Left ventricle myocardium inferior (tissue), 1 donor: ENCODE data around the gene AP2A2. TPM values are rescaled to one million over a fixed set of nuclear protein-coding genes. Genes with fewer than 3 reads are reported as not detected.

Source experiments
- DNase-seq: peaks from one replicate; pipeline ENCODE4 v3.0.0-alpha.2; 2020
- H3K27ac ChIP-seq: fragments of 200-600 bp; replicated peaks from 2 replicates; pipeline ENCODE4 v1.8.0; 2021
- H3K27me3 ChIP-seq: fragments of 200-600 bp; 2 replicates; pipeline ENCODE4 v1.8.0; 2021; ENCODE audit warnings: low read depth
- H3K36me3 ChIP-seq: fragments of 200-600 bp; 2 replicates; pipeline ENCODE4 v1.8.0; 2021
- H3K4me1 ChIP-seq: fragments of 200-600 bp; 2 replicates; pipeline ENCODE4 v1.8.0; 2021
- H3K4me3 ChIP-seq: fragments of 200-600 bp; 2 replicates; pipeline ENCODE4 v1.8.0; 2021; ENCODE audit warnings: mild to moderate bottlenecking, moderate library complexity
- H3K9me3 ChIP-seq: fragments of 200-600 bp; replicated peaks from 2 replicates; pipeline ENCODE4 v1.8.0; 2021
- CTCF ChIP-seq: fragments of 200-600 bp; IDR thresholded peaks from 2 replicates; pipeline ENCODE4 v1.8.0; 2021; ENCODE audit warnings: antibody characterized with exemption, mild to moderate bottlenecking, borderline replicate concordance
- intact Hi-C: fragments of 100-400 bp; cut with micrococcal nuclease; formaldehyde crosslinking; loops from one replicate; pipeline ENCODE4 v1.11.0; 2022
- total RNA-seq: library from RNA; stranded (reverse); fragmentation: NEBNext Ultra II Directional; extraction: Animal tissue kit (Norgen Biotek cat#: 25700); gene quantifications from one replicate; pipeline ENCODE4 v1.2.1, GENCODE V29; 2021
- donor health status: DM: no; HTN: yes; CAD: no; lungs with severe emphysema.

AP2A2 gene
- total RNA-seq, 1 donor from 2014 or later, result 41.4 TPM

- H3K9me3 ChIP-seq, result no peaks in the 10 kb centered on the region
- no peaks in the 10 kb centered on the region for H3K27me3 ChIP-seq
- TF ChIP-seq CTCF, result no peak
- intact Hi-C loops, result no loop called here
- H3K27ac ChIP-seq, result no peak overlapping the region
- DNase-seq, result no peak
- no peak overlapping the region for H3K4me3 ChIP-seq
- peaks cover 8% of the 10 kb centered on the region for H3K4me1 ChIP-seq
- H3K36me3 ChIP-seq, result peaks cover 90% of the 10 kb centered on the region
Observed at GRCh38 chr11:985406-985805, 59.7 kb downstream of the AP2A2 start.

- Histone ChIP-seq H3K27ac (no peak overlapping the region), H3K36me3 (peaks cover 86% of the 10 kb centered on the region), H3K4me3 (no peak overlapping the region), H3K4me1 (peaks cover 8% of the 10 kb centered on the region), H3K27me3 (no peaks in the 10 kb centered on the region), H3K9me3 (no peaks in the 10 kb centered on the region)
- no peak for DNase-seq
- no peak for TF ChIP-seq CTCF
- intact Hi-C loops, result no loop called here
Observed at GRCh38 chr11:985848-986247, 60.2 kb downstream of the AP2A2 start.

- no peak for DNase-seq
Observed at GRCh38 chr11:986270-986951, 60.7 kb downstream of the AP2A2 start.

GRCh38 chr11:986952-987305 is 61.3 kb downstream of the AP2A2 start:
- H3K27me3 ChIP-seq, result no peaks in the 10 kb centered on the region
- no peak for DNase-seq
- H3K4me1 ChIP-seq, result peaks cover 8% of the 10 kb centered on the region
- H3K4me3 ChIP-seq, result no peak overlapping the region
- H3K36me3 ChIP-seq, result peaks cover 78% of the 10 kb centered on the region
- intact Hi-C loops, result no loop called here
- no peaks in the 10 kb centered on the region for H3K9me3 ChIP-seq
- no peak for TF ChIP-seq CTCF
- H3K27ac ChIP-seq, result no peak overlapping the region

More at GRCh38 chr11:986270-986951, 60.7 kb downstream of the AP2A2 start:
- Histone ChIP-seq H3K27ac (no peak overlapping the region), H3K4me1 (peaks cover 8% of the 10 kb centered on the region), H3K36me3 (peaks cover 80% of the 10 kb centered on the region), H3K9me3 (no peaks in the 10 kb centered on the region), H3K27me3 (no peaks in the 10 kb centered on the region), H3K4me3 (no peak overlapping the region)
- no peak for TF ChIP-seq CTCF
- intact Hi-C loops, result no loop called here

GRCh38 chr11:987671-988070 is 62.0 kb downstream of the AP2A2 start:
- Histone ChIP-seq H3K27me3 (no peaks in the 10 kb centered on the region), H3K27ac (no peak overlapping the region), H3K9me3 (no peaks in the 10 kb centered on the region), H3K4me1 (peaks cover 8% of the 10 kb centered on the region), H3K4me3 (no peak overlapping the region), H3K36me3 (peaks cover 79% of the 10 kb centered on the region)
- intact Hi-C loops, result no loop called here
- TF ChIP-seq CTCF, result no peak
- DNase-seq, result no peak
